DLD1 (cell line): ENCODE data around the gene TMEM156.
"Not testable (repeated sequence)": the region's sequence is repeated elsewhere in the genome, so short reads cannot be mapped to it uniquely, and the experiment has no call there.

Source experiments
- in situ Hi-C: cut with HindIII; loops from 2 replicates; pipeline ENCODE4 v1.10.0; 2017; ENCODE audit warnings: low sequenced_read_pairs

The TMEM156 gene

DNA sequence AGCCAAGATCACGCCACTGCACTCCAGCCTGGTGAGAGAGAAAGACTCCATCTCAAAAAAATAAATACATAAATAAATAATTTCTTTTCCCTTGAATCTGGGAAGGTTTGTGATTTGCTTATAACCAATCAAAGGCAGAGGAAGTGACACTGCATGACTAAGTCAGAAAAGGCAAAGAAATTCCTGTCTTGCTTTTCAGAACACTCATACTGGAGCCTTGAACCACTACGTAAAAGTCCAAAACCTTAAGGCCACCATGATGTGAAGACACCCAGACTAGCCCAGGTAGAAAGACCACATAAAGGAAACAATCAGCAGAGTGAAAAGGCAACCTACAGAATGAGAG, 36.6 kb downstream of the TMEM156 start:
- in situ Hi-C loops, result no loop called here

GRCh38 chr4:38994135-38994534, 38.1 kb downstream of the TMEM156 start:
- in situ Hi-C loops, result no loop called here

- in situ Hi-C loops, result no loop called here
Observed at GRCh38 chr4:38993683-38994082, 38.5 kb downstream of the TMEM156 start.

DNA sequence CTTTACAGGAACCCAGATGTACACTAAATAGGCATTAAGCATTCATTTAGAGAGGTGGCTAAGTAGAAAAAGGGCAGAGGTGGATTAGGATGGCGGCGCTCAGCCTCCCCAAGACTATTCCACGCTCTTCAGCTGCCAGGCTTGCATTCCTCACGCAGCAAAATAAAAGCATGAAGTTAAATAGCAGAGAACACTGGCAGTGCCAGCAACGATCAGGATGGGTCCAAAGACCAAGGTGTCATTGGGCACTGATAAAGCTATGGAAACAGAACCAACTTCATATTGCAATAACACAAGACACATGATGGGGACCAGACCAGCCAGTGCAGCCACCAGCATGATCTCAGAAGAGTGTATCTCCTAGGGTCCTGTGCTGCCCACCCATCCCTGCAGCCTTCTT, 42.0 kb downstream of the TMEM156 start:
- in situ Hi-C loops, result no loop called here

GRCh38 chr4:38989487-38989886, 42.7 kb downstream of the TMEM156 start:
- in situ Hi-C loops, result no loop called here

DNA sequence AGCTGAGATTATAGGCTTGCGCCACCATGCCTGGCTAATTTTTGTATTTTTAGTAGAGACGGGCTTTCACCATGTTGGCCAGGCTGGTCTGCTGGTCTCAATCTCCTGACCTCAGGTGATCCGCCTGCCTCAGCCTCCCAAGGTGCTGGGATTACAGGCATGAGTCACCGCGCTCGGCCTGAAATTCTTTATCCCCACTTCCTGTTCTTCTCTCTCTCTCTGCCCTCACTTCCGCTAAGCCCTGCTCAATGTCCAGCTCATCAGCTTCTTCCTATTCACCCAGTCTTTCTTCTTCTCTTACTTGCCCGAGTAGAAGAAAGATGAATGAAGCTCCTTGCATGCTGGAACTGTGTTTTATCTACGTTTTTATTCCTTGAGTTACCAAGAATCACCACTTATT, 43.9 kb downstream of the TMEM156 start:
- in situ Hi-C loops, result not testable (repeated sequence)

- in situ Hi-C loops, result no loop called here
Observed at GRCh38 chr4:38987491-38987890, 44.7 kb downstream of the TMEM156 start.

DNA sequence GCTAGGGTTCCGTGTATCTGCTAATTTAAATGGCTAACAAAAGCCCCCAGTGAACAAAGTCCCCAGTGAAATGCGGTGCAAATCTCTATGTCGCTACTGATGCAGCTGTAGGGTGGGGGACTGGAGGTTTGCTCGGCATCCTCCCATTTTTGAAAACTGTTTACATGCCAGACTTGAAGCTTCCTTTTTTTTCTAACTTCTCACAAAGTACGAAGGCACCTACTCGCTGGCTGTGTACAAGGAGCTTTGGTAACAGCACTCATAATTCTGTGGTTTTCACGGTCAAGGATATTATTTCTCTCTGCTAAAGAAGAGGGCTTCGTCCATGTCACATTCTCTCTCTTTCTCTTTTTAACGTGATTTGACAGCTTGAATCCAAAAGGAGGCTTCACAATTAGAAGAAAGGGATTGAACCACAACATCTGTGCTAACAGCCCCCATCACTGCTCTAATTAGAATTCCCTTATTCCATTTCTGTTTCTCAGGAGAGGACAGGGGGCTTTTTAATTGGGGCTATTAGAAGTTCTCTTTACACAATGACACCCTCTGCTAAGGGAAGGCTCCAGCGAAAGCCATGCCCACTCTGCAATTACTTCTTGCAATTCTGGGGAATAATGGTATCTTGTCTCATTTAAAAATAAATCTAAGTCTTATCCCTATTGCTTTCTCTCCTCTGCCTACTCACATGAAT, 46.7 kb downstream of the TMEM156 start:
- in situ Hi-C loops, result no loop called here

GRCh38 chr4:38983787-38984598, 48.2 kb downstream of the TMEM156 start:
- in situ Hi-C loops, result no loop called here

GRCh38 chr4:38983291-38983690, 48.9 kb downstream of the TMEM156 start:
- in situ Hi-C loops, result no loop called here

GRCh38 chr4:38982361-38983095, 49.7 kb downstream of the TMEM156 start:
- in situ Hi-C loops, result no loop called here

- in situ Hi-C loops, result no loop called here
Observed at GRCh38 chr4:38980903-38981676, 51.1 kb downstream of the TMEM156 start.

GRCh38 chr4:38979511-38980230, 52.5 kb downstream of the TMEM156 start:
- in situ Hi-C loops, result no loop called here

DNA sequence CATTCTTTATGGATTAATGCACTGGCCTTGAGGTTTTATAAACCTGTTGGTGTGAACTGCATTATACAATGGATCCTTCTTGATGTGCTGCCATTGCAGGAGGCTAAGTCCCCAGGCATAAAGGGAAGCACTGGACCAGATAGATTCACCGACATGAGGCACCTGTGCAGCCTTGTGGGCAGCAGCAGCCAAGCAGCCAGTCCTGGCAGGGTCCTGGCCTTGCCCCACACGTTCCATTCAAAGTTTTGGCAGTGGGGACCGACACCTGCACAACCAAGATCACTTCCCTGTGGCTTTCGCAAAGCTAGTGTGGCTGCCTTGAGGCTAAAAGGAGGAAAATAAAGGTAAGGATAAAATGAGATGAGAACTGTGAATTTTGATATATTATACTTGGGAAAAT, 53.1 kb downstream of the TMEM156 start:
- in situ Hi-C loops, result no loop called here

DNA sequence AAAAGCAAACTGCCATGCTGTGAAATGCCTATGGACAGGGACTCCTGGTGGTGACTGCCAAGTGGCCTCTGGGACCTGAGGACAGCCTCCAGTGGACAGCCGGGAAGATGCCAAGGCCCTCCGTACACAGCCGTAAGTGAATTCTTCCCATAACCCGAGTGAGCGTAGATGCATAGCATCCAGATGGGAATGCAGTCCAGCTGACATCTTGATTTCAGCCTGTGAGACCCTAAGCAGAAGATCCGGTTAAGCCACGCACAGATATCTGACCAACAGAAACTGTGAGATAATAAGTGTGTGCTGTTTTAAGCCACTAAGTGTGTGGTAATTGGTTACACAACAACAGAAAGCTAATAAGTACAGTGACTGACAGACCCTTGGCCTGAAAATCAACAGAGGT, 55.9 kb downstream of the TMEM156 start:
- in situ Hi-C loops, result no loop called here

- in situ Hi-C loops, result no loop called here
Observed at GRCh38 chr4:38968668-38969067, 63.5 kb downstream of the TMEM156 start.

DNA sequence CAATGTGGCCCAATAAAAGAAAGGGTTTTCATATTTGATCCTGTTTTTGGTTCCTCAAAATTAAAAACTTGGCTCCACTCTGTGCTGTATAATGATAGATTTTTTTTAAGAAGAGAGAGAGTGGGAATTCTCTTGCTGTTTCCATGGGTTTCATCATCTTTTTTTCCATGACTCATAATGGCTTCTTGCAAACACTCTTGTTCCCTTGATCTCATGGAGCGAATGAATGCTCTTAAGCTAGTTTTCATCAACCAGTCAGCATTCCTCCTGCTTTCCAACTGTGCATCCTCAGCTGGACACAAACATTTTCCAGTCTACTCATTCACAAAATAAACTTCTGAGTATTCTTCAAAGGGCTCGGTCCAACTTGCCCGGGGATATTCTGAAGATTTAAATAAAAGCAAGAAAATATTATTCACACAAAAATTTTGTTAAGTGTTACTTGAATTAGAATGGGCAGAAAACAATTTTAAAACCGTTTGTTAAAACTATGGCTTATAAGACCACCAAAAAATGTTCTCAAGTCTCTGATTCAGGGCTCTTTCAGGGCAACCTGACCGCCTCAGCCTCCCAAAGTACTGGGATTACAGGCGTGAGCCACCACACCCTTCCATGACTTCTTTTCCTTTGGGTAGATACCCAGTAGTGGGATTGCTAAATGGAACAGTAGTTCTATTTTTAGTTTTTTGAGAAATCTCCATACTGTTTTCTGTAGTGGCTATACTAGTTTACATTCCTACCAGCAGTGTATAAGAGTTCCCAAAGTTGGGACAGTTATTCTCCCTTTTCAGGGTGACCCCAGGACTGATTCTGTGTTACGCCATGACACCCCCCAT, 64.7 kb downstream of the TMEM156 start:
- in situ Hi-C loops, result no loop called here

GRCh38 chr4:38965866-38966265, 66.3 kb downstream of the TMEM156 start:
- in situ Hi-C loops, result no loop called here

DNA sequence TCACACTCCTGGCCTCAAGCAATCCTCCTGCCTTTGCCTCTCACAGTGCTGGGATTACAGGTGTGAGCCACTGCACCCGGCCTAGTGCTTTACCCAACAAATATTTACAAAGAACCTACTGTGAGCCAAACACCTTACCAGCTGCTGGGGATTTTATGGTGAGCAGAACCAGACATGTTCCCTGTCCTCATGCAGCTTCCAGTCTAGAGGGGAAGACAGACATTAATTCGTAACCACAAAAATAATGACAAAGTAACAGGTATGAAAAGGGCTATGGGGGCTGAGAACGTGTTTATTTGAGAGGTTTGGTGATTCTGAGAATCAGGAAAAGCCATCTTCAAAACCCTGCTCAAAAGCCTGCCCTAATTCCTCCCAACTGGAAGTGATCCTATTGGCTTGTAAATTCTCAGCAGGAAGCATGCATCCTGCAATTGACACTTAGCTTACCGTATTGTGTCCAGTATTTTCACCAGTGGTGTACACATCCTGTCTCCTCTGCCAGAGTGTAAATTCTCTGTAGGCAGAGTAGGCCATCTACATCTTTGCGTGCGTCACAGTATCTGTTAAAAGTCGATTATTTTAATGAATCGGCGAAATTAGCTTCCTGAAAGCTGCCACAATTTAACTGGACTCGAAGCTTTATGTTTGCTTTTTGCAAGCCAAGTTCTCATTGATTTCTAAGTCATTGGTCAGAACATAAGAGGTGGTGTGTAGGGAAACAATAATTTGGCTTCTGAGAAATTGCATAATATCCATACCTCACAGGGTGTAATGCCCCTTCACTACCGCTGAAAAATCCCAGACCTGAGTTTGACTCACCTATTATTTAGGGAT, 67.0 kb downstream of the TMEM156 start:
- in situ Hi-C loops, result no loop called here
